Measurements from ENCODE around the gene SNPH. TPM values are rescaled to one million over a fixed set of nuclear protein-coding genes. Genes with fewer than 3 reads are reported as not detected.

SNPH gene
- total RNA-seq, 1 donor: 9.4 TPM

- no peak overlapping the region for H3K4me2 ChIP-seq (ENCODE audit: insufficient read depth, low read length)
- DNase-seq (ENCODE audit: insufficient read length, low spot score, missing footprints): no peak
- H3K36me3 ChIP-seq (ENCODE audit: insufficient read depth, low read length): no peaks in the 10 kb centered on the region
- H3K9me3 ChIP-seq (ENCODE audit: low read depth, low read length): no peaks in the 10 kb centered on the region
- H4K20me1 ChIP-seq (ENCODE audit: insufficient read depth, low read length): peaks cover 39% of the 10 kb centered on the region
- H3K4me3 ChIP-seq (ENCODE audit: insufficient read depth, low read length): no peak overlapping the region
- H3K27ac ChIP-seq (ENCODE audit: low read depth, low read length): no peak overlapping the region
- no peak overlapping the region for H2AFZ ChIP-seq (ENCODE audit: low read length)
- H3K79me2 ChIP-seq (ENCODE audit: insufficient read depth, low read length): no peaks in the 10 kb centered on the region
- H3K4me1 ChIP-seq (ENCODE audit: insufficient read depth, low read length): peaks cover 4% of the 10 kb centered on the region
- TF ChIP-seq CTCF (IDR thresholded peaks at IDR 0.05; ENCODE audit: extremely low read depth, low read depth, low read length): no peak
- no peaks in the 10 kb centered on the region for H3K27me3 ChIP-seq (ENCODE audit: insufficient read depth, low read length)
These were observed 17.7 kb downstream of the SNPH start for GRCh38 chr20:1283522-1284510.

- Histone ChIP-seq H3K36me3 (ENCODE audit: insufficient read depth, low read length) (no peaks in the 10 kb centered on the region), H4K20me1 (ENCODE audit: insufficient read depth, low read length) (peaks cover 38% of the 10 kb centered on the region), H3K27ac (ENCODE audit: low read depth, low read length) (no peak overlapping the region), H3K79me2 (ENCODE audit: insufficient read depth, low read length) (no peaks in the 10 kb centered on the region), H3K9me3 (ENCODE audit: low read depth, low read length) (no peaks in the 10 kb centered on the region), H3K4me1 (ENCODE audit: insufficient read depth, low read length) (no peaks in the 10 kb centered on the region), H2AFZ (ENCODE audit: low read length) (no peak overlapping the region), H3K4me2 (ENCODE audit: insufficient read depth, low read length) (no peak overlapping the region), H3K4me3 (ENCODE audit: insufficient read depth, low read length) (no peak overlapping the region), H3K27me3 (ENCODE audit: insufficient read depth, low read length) (no peaks in the 10 kb centered on the region)
- no peak for TF ChIP-seq CTCF (IDR thresholded peaks at IDR 0.05; ENCODE audit: extremely low read depth, low read depth, low read length)
- DNase-seq (ENCODE audit: insufficient read length, low spot score, missing footprints): no peak
These were observed 20.4 kb downstream of the SNPH start for GRCh38 chr20:1286267-1287024.

GRCh38 chr20:1287306-1287705 is 21.2 kb downstream of the SNPH start:
- TF ChIP-seq CTCF (IDR thresholded peaks at IDR 0.05; ENCODE audit: extremely low read depth, low read depth, low read length): no peak
- Histone ChIP-seq H2AFZ (ENCODE audit: low read length) (no peak overlapping the region), H3K27me3 (ENCODE audit: insufficient read depth, low read length) (no peaks in the 10 kb centered on the region), H4K20me1 (ENCODE audit: insufficient read depth, low read length) (peaks cover 42% of the 10 kb centered on the region), H3K27ac (ENCODE audit: low read depth, low read length) (no peak overlapping the region), H3K4me1 (ENCODE audit: insufficient read depth, low read length) (no peaks in the 10 kb centered on the region), H3K4me3 (ENCODE audit: insufficient read depth, low read length) (no peak overlapping the region), H3K79me2 (ENCODE audit: insufficient read depth, low read length) (no peaks in the 10 kb centered on the region), H3K9me3 (ENCODE audit: low read depth, low read length) (no peaks in the 10 kb centered on the region), H3K36me3 (ENCODE audit: insufficient read depth, low read length) (no peaks in the 10 kb centered on the region), H3K4me2 (ENCODE audit: insufficient read depth, low read length) (no peak overlapping the region)
- DNase-seq (ENCODE audit: insufficient read length, low spot score, missing footprints): no peak

Data from osteoblast (primary cell).